Neural cell (in vitro differentiated cells): ENCODE measurements around the gene PPM1G. TPM values are rescaled to one million over a fixed set of nuclear protein-coding genes. Genes with fewer than 3 reads are reported as not detected.

Experiments
- H2AFZ ChIP-seq: fragments of 200-600, 300-800 bp; sonication (generic), shearing (Covaris generic); 2 replicates; pipeline ENCODE4 v1.6.0; 2014; ENCODE audit warnings: low read depth, mild to moderate bottlenecking, antibody characterized with exemption, low read length, moderate library complexity
- H3F3A ChIP-seq: fragments of 200-600 bp; shearing (Covaris generic); 2 replicates; pipeline ENCODE4 v1.6.1; 2016; ENCODE audit warnings: mild to moderate bottlenecking, moderate library complexity, mixed read lengths, antibody characterized with exemption, low read length; ENCODE audit not compliant: insufficient read depth, poor library complexity, severe bottlenecking
- H3K27ac ChIP-seq: fragments of 200-600, 300-800 bp; sonication (generic), shearing (Covaris generic); 2 replicates; pipeline ENCODE4 v1.5.1; 2014; ENCODE audit warnings: mild to moderate bottlenecking, low read length, moderate library complexity
- H3K27me3 ChIP-seq: fragments of 300-800, 200-600 bp; sonication (generic), shearing (Covaris generic); 2 replicates; pipeline ENCODE4 v1.6.0; 2014; ENCODE audit warnings: mild to moderate bottlenecking, low read depth, low read length, moderate library complexity; ENCODE audit not compliant: insufficient read depth
- H3K36me3 ChIP-seq: fragments of 300-800, 200-600 bp; sonication (generic), shearing (Covaris generic); 2 replicates; pipeline ENCODE4 v1.5.1; 2014; ENCODE audit warnings: mild to moderate bottlenecking, antibody characterized with exemption, low read length, moderate library complexity; ENCODE audit not compliant: insufficient read depth
- H3K4me2 ChIP-seq: fragments of 300-800, 200-600 bp; sonication (generic), shearing (Covaris generic); 2 replicates; pipeline ENCODE4 v1.6.0; 2014; ENCODE audit warnings: mild to moderate bottlenecking, low read length
- H3K4me3 ChIP-seq: fragments of 300-800, 200-600 bp; sonication (generic), shearing (Covaris generic); 2 replicates; pipeline ENCODE4 v1.5.1; 2014; ENCODE audit warnings: mild to moderate bottlenecking, low read length, moderate library complexity
- H3K79me2 ChIP-seq: fragments of 200-600 bp; shearing (Covaris generic); replicated peaks from 2 replicates; pipeline ENCODE4 v1.6.0; 2014; ENCODE audit warnings: mild to moderate bottlenecking, low read length, moderate library complexity; ENCODE audit not compliant: insufficient read depth
- H3K9ac ChIP-seq: fragments of 300-800, 200-600 bp; sonication (generic), shearing (Covaris generic); 2 replicates; pipeline ENCODE4 v1.6.1; 2016; ENCODE audit warnings: mild to moderate bottlenecking, low read length, mixed read lengths
- H3K9me2 ChIP-seq: fragments of 200-600 bp; shearing (Covaris generic); 2 replicates; pipeline ENCODE4 v1.6.1; 2016; ENCODE audit warnings: mild to moderate bottlenecking, low read length, mixed read lengths; ENCODE audit not compliant: insufficient read depth
- H3K9me3 ChIP-seq: fragments of 200-600, 300-800 bp; sonication (generic), shearing (Covaris generic); 2 replicates; pipeline ENCODE4 v1.6.1; 2016; ENCODE audit warnings: mild to moderate bottlenecking, mixed run types, low read length, moderate library complexity, mixed read lengths
- H4K20me1 ChIP-seq: fragments of 200-600 bp; shearing (Covaris generic); 2 replicates; pipeline ENCODE4 v1.6.1; 2016; ENCODE audit warnings: mild to moderate bottlenecking, mixed run types; ENCODE audit not compliant: insufficient read depth
- CTCF ChIP-seq: fragments of 450-650 bp; IDR thresholded peaks from 2 replicates; pipeline ENCODE4 v1.5.1; 2014; ENCODE audit warnings: antibody characterized with exemption, mild to moderate bottlenecking, moderate library complexity; ENCODE audit not compliant: poor library complexity, severe bottlenecking
- EP300 ChIP-seq: fragments of 450-650 bp; conservative IDR thresholded peaks from 2 replicates; pipeline ENCODE4 v1.6.1; 2014; ENCODE audit warnings: antibody characterized with exemption, mild to moderate bottlenecking, moderate library complexity; ENCODE audit not compliant: poor library complexity, severe bottlenecking
- EZH2 ChIP-seq: fragments of 200-600, 300-800 bp; shearing (Covaris generic), sonication (generic); IDR thresholded peaks from 2 replicates; pipeline ENCODE4 v1.6.1; 2014; ENCODE audit warnings: antibody characterized with exemption, low read length, borderline replicate concordance, mild to moderate bottlenecking; ENCODE audit not compliant: insufficient read depth, poor library complexity, severe bottlenecking
- MXI1 ChIP-seq: fragments of 450-650 bp; conservative IDR thresholded peaks from 2 replicates; pipeline ENCODE4 v1.6.1; 2014; ENCODE audit warnings: antibody characterized with exemption, mild to moderate bottlenecking; ENCODE audit not compliant: poor library complexity, severe bottlenecking
- POLR2AphosphoS5 ChIP-seq: IDR thresholded peaks from 2 replicates; pipeline ENCODE4 v1.6.1; 2012
- RAD21 ChIP-seq: fragments of 450-650 bp; conservative IDR thresholded peaks from 2 replicates; pipeline ENCODE4 v1.6.1; 2014; ENCODE audit warnings: antibody characterized with exemption, mild to moderate bottlenecking, moderate library complexity
- REST ChIP-seq: IDR thresholded peaks from 2 replicates; pipeline ENCODE4 v1.6.1; 2012; ENCODE audit warnings: borderline replicate concordance
- SMC3 ChIP-seq: fragments of 450-650 bp; conservative IDR thresholded peaks from 2 replicates; pipeline ENCODE4 v1.6.1; 2014; ENCODE audit warnings: antibody characterized with exemption, mild to moderate bottlenecking, moderate library complexity; ENCODE audit not compliant: poor library complexity
- TAF1 ChIP-seq: IDR thresholded peaks from 2 replicates; pipeline ENCODE4 v1.6.1; 2012; ENCODE audit warnings: low read depth
- polyA plus RNA-seq: library from polyadenylated mRNA; depleted of rRNA; stranded (reverse); fragments of >200 nt; gene quantifications from 2 replicates; pipeline ENCODE4 v1.2.3, GENCODE V29; 2014

The PPM1G gene
- polyA plus RNA-seq, 1 donor from 2014 or later = 107 TPM

DNA sequence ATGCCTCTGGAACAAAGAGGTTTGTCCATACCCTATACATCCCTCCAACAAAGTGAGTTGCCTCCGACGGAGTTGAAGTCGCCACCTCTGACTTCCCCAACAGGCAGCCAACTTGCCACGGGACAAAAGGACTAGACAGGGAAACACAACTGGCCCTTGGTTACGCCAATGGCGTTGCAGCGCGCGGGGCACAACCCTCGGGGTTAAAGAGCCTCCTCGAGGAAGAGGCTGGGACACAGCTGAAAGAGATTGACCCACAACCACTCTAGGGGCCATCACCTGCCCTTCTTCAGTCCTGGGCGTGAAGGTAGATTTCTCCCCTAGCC, 53.4 kb downstream of the PPM1G start:
- no peaks in the 10 kb centered on the region for H3K9me2 ChIP-seq
- peaks cover 41% of the 10 kb centered on the region for H3K79me2 ChIP-seq
- H3F3A ChIP-seq = no peaks in the 10 kb centered on the region
- no peaks in the 10 kb centered on the region for H3K36me3 ChIP-seq
- H3K27me3 ChIP-seq = no peaks in the 10 kb centered on the region
- no peaks in the 10 kb centered on the region for H3K9me3 ChIP-seq
- peak overlapping the region; percentile 86 for H3K4me2 ChIP-seq
- H3K27ac ChIP-seq = peak overlapping the region; percentile 91
- H4K20me1 ChIP-seq = no peaks in the 10 kb centered on the region
- H3K4me3 ChIP-seq = peak overlapping the region; percentile 97
- TF ChIP-seq TAF1 = no peak
- peak overlapping the region; percentile 99 for H2AFZ ChIP-seq
- H3K9ac ChIP-seq = peak overlapping the region; percentile 92

GRCh38 chr2:27354597-27354927, 54.8 kb downstream of the PPM1G start:
- Histone ChIP-seq H3F3A (no peaks in the 10 kb centered on the region), H3K27me3 (no peaks in the 10 kb centered on the region), H3K9me2 (no peaks in the 10 kb centered on the region), H3K79me2 (peaks cover 46% of the 10 kb centered on the region), H3K4me2 (no peak overlapping the region), H3K27ac (no peak overlapping the region), H3K9me3 (no peaks in the 10 kb centered on the region), H3K36me3 (no peaks in the 10 kb centered on the region), H4K20me1 (no peaks in the 10 kb centered on the region), H3K9ac (no peak overlapping the region), H2AFZ (no peak overlapping the region), H3K4me3 (no peak overlapping the region)
- TF ChIP-seq POLR2AphosphoS5 (no peak), CTCF (no peak), TAF1 (no peak), REST (no peak), EZH2 (no peak), MXI1 (no peak), SMC3 (no peak), RAD21 (no peak), EP300 (no peak)

DNA sequence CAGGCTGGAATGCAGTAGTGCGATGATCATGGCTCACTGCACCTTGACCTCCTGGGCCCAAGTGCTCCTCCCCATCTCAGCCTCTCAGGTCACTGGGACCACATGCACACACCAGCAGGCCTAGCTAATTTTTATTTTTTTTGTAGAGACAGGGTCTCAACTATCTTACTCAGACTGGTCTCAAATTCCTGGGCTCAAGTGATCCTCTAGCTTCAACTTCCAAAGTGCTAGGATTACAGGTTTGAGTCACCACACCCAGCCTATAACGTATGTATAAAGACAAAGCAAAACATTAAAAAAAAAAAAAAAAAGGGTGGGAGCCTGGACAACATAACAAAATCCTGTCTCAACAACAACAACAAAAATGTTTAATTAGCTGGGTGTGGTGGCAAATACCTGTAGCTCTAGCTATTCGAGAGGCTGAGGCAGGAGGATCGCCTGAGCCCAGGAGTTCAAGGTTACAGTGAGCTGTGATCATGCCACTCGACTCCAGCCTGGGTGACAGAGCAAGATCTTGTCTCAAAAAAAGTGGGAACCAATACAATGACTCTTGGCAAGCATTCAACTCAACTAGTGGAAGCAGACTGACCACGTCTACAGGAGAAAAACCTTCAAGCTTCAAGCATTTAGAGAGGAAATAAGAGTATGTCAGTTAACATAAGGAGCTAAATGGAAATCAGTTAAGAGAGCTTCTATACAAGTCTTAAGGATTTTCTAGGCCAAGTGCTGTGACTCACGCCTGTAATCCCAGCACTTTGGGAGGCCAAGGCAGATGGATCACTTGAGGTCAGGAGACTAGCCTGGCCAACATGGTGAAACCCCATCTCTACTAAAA, 55.4 kb downstream of the PPM1G start:
- H3K27ac ChIP-seq = no peak overlapping the region
- no peaks in the 10 kb centered on the region for H3K9me3 ChIP-seq
- no peak overlapping the region for H2AFZ ChIP-seq
- no peaks in the 10 kb centered on the region for H3K36me3 ChIP-seq
- no peaks in the 10 kb centered on the region for H3K9me2 ChIP-seq
- peaks cover 46% of the 10 kb centered on the region for H3K79me2 ChIP-seq
- H3K27me3 ChIP-seq = no peaks in the 10 kb centered on the region
- TF ChIP-seq POLR2AphosphoS5 (no peak), EZH2 (no peak), CTCF (no peak), EP300 (no peak), TAF1 (no peak), REST (no peak), RAD21 (no peak), SMC3 (no peak), MXI1 (no peak)
- H4K20me1 ChIP-seq = no peaks in the 10 kb centered on the region
- H3F3A ChIP-seq = no peaks in the 10 kb centered on the region
- H3K4me2 ChIP-seq = no peak overlapping the region
- H3K4me3 ChIP-seq = no peak overlapping the region
- H3K9ac ChIP-seq = no peak overlapping the region
